GM12873 (cell line): Measurements from ENCODE around the gene CAPG.

ENCODE experiments used
- TF ChIP-seq, protein P1 (sequence below): IDR thresholded peaks from 2 replicates; pipeline ENCODE4 v1.5.1; 2012; ENCODE audit warnings: low read depth, mild to moderate bottlenecking, moderate library complexity, low read length, control low read depth; ENCODE audit not compliant: insufficient read depth; ENCODE audit errors: missing control alignments

CAPG gene

GRCh38 chr2:85396531-85397470 lies 13.4 kb downstream of the CAPG start:
- TF ChIP-seq, protein P1, sequence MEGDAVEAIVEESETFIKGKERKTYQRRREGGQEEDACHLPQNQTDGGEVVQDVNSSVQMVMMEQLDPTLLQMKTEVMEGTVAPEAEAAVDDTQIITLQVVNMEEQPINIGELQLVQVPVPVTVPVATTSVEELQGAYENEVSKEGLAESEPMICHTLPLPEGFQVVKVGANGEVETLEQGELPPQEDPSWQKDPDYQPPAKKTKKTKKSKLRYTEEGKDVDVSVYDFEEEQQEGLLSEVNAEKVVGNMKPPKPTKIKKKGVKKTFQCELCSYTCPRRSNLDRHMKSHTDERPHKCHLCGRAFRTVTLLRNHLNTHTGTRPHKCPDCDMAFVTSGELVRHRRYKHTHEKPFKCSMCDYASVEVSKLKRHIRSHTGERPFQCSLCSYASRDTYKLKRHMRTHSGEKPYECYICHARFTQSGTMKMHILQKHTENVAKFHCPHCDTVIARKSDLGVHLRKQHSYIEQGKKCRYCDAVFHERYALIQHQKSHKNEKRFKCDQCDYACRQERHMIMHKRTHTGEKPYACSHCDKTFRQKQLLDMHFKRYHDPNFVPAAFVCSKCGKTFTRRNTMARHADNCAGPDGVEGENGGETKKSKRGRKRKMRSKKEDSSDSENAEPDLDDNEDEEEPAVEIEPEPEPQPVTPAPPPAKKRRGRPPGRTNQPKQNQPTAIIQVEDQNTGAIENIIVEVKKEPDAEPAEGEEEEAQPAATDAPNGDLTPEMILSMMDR = no peak

GRCh38 chr2:85395912-85396475 lies 14.2 kb downstream of the CAPG start:
- TF ChIP-seq, protein P1 = no peak

- TF ChIP-seq, protein P1 = no peak
Observed at GRCh38 chr2:85394976-85395375, 15.2 kb downstream of the CAPG start.

DNA sequence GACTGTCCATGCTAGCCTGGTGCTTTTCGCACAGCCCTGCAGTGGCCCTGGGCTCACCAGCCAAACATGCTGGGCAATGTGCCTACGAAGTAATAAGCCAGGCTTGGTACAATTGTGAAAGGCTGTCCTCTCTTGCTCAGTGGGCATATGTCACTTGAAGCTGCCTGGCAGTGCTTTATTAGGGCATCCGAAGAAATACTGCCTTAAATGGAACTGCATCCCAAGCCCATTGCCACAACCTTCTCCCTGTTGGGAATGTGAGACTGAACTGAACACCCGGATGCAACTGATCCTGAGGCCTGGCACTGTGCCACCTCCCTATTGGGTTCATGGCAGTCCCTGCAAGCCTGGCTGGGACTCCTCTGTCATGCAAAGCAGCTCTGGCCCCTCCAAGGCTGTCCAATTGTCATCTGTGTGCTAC lies 15.9 kb downstream of the CAPG start:
- TF ChIP-seq, protein P1 = no peak

DNA sequence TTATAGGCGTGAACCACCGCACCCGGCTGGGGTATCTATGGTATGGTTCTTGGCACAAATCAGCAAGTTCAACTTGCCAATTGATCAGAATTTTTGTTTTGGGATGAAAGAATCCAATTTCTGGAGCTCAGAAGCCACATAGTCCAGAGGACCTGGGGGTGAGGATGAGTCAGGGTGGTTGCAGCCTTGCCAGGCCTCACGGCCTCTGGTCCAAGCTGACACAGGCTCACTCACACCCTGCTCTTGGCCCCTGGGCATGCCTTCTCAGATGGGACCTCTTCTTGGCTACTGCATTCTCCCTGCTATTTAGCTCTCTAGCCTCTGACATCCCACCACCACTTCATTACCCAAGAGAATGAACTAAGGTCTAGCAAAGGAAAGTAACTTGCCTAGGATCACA lies 16.3 kb downstream of the CAPG start:
- TF ChIP-seq, protein P1 = no peak

DNA sequence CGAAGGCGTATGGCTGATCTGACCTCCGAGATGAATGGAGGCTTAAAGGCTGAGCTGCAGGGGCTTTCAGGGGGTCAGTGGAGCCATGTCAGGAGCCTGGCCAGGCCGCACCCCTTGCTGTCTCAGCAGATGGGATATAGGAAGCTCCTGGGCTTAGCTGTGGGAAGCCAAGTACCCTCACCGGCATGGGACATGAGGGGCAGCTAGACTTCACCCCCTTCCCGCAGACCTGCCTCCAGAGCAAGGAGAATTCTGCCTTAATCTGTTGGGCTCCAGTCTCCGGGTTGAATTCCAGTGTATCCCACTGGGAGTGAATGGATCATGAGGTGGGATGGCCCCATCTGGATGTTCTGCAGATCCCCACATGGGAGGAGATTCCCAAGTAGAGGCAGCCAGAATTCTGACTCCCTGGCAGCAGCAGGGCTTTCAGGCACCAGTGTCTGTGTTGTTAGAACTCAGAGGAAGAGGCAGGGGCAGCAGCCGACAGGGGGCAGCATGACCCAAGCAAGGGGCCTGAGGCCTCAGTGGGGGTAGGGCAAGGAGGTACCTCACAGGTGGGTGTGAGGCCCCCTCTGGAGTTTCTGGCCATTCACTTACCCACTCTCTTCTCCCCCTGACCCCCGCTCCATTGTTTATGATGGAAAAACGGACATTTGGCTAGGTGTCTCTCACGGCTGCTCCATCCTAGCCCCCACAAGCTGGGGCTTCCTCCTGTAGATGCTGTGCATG lies 19.1 kb downstream of the CAPG start:
- TF ChIP-seq, protein P1 = peak; percentile 89
